A549 (cell line): ENCODE measurements around the gene WDR17. TPM values are rescaled to one million over a fixed set of nuclear protein-coding genes. Genes with fewer than 3 reads are reported as not detected.

Experiments
- ATAC-seq, 2 experiments: fragments of 200-7000 bp in 1 of 2; fragments of >200 bp in 1 of 2; cut with Nextera tagmentation in 1 of 2; cut with Tn5 transposase in 1 of 2; 3 replicates each; pipeline versions ENCODE4 v1.8.0 to v1.9.1; 2018 to 2020; ENCODE audit warnings: mild to moderate bottlenecking in 1 of 2, moderate library complexity in 1 of 2
- CTCF ChIA-PET: fragments of 300-600 bp; sonication (Branson Sonifier 250); formaldehyde crosslinking; extraction: SDS; loops from one replicate; lab custom pipeline; 2021; ENCODE audit warnings: antibody characterized with exemption, inconsistent platforms; lab: Yijun Ruan, JAX
- POLR2A ChIA-PET: fragments of 350-600 bp; formaldehyde crosslinking; extraction: SDS; loops from one replicate; lab custom pipeline; 2021; ENCODE audit warnings: antibody characterized with exemption, inconsistent platforms; lab: Yijun Ruan, JAX
- DNase-seq, 2 experiments: peaks; one replicate each; pipeline versions ENCODE4 v3.0.0 to v3.0.0-alpha.2; 2011 to 2016; ENCODE audit warnings: low read depth in 1 of 2, low spot score in 1 of 2
- FAIRE-seq: peaks from 2 replicates; lab custom pipeline; 2011; peaks lifted over from hg19 to GRCh38; lab: Jason Lieb, UNC
- H3K27ac ChIP-seq, 2 experiments: fragments of >200 bp; sonication (Bioruptor Twin); formaldehyde crosslinking; 3 replicates each; pipeline ENCODE4 v1.5.1; 2016 to 2017
- H3K4me1 ChIP-seq: fragments of >200 bp; sonication (Bioruptor Twin); formaldehyde crosslinking; 3 replicates; pipeline ENCODE4 v1.6.1; 2016
- H3K4me2 ChIP-seq: fragments of >200 bp; sonication (Bioruptor Twin); formaldehyde crosslinking; 3 replicates; pipeline ENCODE4 v1.6.1; 2016
- H3K4me3 ChIP-seq: fragments of >200 bp; sonication (Bioruptor Twin); formaldehyde crosslinking; 3 replicates; pipeline ENCODE4 v1.5.1; 2016
- H3K9me3 ChIP-seq: fragments of >200 bp; sonication (Bioruptor Twin); formaldehyde crosslinking; 3 replicates; pipeline ENCODE4 v1.6.1; 2016
- CBX2 ChIP-seq: fragments of 200-600 bp; sonication (generic); IDR thresholded peaks from 2 replicates; pipeline ENCODE4 v1.6.1; 2016; ENCODE audit warnings: low read depth, mild to moderate bottlenecking, borderline replicate concordance
- CBX8 ChIP-seq: fragments of 200-600 bp; sonication (generic); IDR thresholded peaks from 2 replicates; pipeline ENCODE4 v1.6.1; 2016
- CEBPB ChIP-seq, 2 experiments: fragments of >200 bp in 1 of 2; sonication (Bioruptor Twin) in 1 of 2; formaldehyde crosslinking in 1 of 2; IDR thresholded peaks; 2 replicates each; pipeline ENCODE4 v1.6.1; 2012 to 2016
- EHMT2 ChIP-seq: fragments of 200-600 bp; sonication (generic); IDR thresholded peaks from 2 replicates; pipeline ENCODE4 v1.6.1; 2016; ENCODE audit warnings: antibody characterized with exemption, low read depth, mild to moderate bottlenecking, moderate library complexity
- ESRRA ChIP-seq: fragments of 150-350 bp; IDR thresholded peaks from 2 replicates; pipeline ENCODE4 v1.6.1; 2014; ENCODE audit warnings: mild to moderate bottlenecking, low read length, borderline replicate concordance
- FOSB ChIP-seq: fragments of 250-450 bp; sonication (Bioruptor Pico); IDR thresholded peaks from 2 replicates; pipeline ENCODE4 v1.5.0; 2020; ENCODE audit warnings: mild to moderate bottlenecking, moderate library complexity
- HOXA7 ChIP-seq: fragments of 250-450 bp; sonication (Bioruptor Pico); IDR thresholded peaks from 2 replicates; pipeline ENCODE4 v1.5.0; 2020; ENCODE audit warnings: mild to moderate bottlenecking, moderate library complexity
- HOXB13 ChIP-seq: fragments of 250-450 bp; sonication (Bioruptor Pico); IDR thresholded peaks from 2 replicates; pipeline ENCODE4 v1.5.0; 2020; ENCODE audit warnings: low read depth, mild to moderate bottlenecking, moderate library complexity
- HOXB5 ChIP-seq: fragments of 250-450 bp; sonication (Bioruptor Pico); IDR thresholded peaks from 2 replicates; pipeline ENCODE4 v1.5.0; 2020; ENCODE audit warnings: mild to moderate bottlenecking, moderate library complexity
- JUN ChIP-seq, 2 experiments: fragments of >200 bp; sonication (Bioruptor Twin); formaldehyde crosslinking; IDR thresholded peaks; 2 replicates in 1 of 2; 3 replicates in 1 of 2; pipeline ENCODE4 v1.6.1; 2016 to 2017
- KDM1A ChIP-seq: fragments of 200-600 bp; sonication (generic); IDR thresholded peaks from 2 replicates; pipeline ENCODE4 v1.6.1; 2016; ENCODE audit warnings: low read depth, mild to moderate bottlenecking
- MYC ChIP-seq: IDR thresholded peaks from 2 replicates; pipeline ENCODE4 v1.6.1; 2012; ENCODE audit warnings: mild to moderate bottlenecking, inconsistent platforms, low read length, improper control_type of control experiment, borderline replicate concordance
- NPAS2 ChIP-seq: fragments of 250-450 bp; sonication (Bioruptor Pico); IDR thresholded peaks from 2 replicates; pipeline ENCODE4 v1.8.0; 2022; ENCODE audit warnings: mild to moderate bottlenecking, moderate library complexity, borderline replicate concordance
- RAD21 ChIP-seq, 2 experiments: fragments of >200 bp in 1 of 2; sonication (Bioruptor Twin) in 1 of 2; formaldehyde crosslinking in 1 of 2; IDR thresholded peaks in 1 of 2; conservative IDR thresholded peaks in 1 of 2; 2 replicates in 1 of 2; 3 replicates in 1 of 2; pipeline ENCODE4 v1.6.1; 2012 to 2018; ENCODE audit warnings: inconsistent platforms in 1 of 2
- RARB ChIP-seq: fragments of 250-450 bp; sonication (Bioruptor Pico); IDR thresholded peaks from 2 replicates; pipeline ENCODE4 v1.8.0; 2021; ENCODE audit warnings: mild to moderate bottlenecking, moderate library complexity
- RNF2 ChIP-seq: fragments of 200-600 bp; sonication (generic); IDR thresholded peaks from 2 replicates; pipeline ENCODE4 v1.6.1; 2016; ENCODE audit warnings: low read depth, mild to moderate bottlenecking, antibody characterized with exemption, moderate library complexity, borderline replicate concordance
- SMC3 ChIP-seq: fragments of >200 bp; sonication (Bioruptor Twin); formaldehyde crosslinking; IDR thresholded peaks from 3 replicates; pipeline ENCODE4 v1.6.1; 2018; ENCODE audit warnings: inconsistent platforms
- TFCP2L1 ChIP-seq: fragments of 250-450 bp; sonication (Bioruptor Pico); IDR thresholded peaks from 2 replicates; pipeline ENCODE4 v1.5.0; 2021; ENCODE audit warnings: mild to moderate bottlenecking
- WGBS: methylation state at CpG from one replicate; pipeline ENCODE4 v1.1.6; 2017; ENCODE audit errors: missing lambda C conversion rate; 5-methylcytosine and 5-hydroxymethylcytosine counted together
- polyA plus RNA-seq, 4 experiments: library from polyadenylated mRNA; depleted of rRNA in 3 of 4; stranded (reverse); fragments of >200 nt; fragmentation: RNase III in 1 of 4; extraction: RNeasy Plus Mini Kit Qiagen cat#74134 plus additional on column Dnase treatment in 1 of 4; gene quantifications; 2 replicates in 3 of 4; 3 replicates in 1 of 4; pipeline ENCODE4 v1.2.3, GENCODE V29; 2011 to 2017
- TF ChIP-seq, protein P1 (sequence below): fragments of >200 bp; sonication (Bioruptor Twin); formaldehyde crosslinking; IDR thresholded peaks from 3 replicates; pipeline ENCODE4 v1.5.1; 2016
- TF ChIP-seq, protein P2 (sequence below): fragments of 250-450 bp; sonication (Bioruptor Pico); IDR thresholded peaks from 2 replicates; pipeline ENCODE4 v1.5.0; 2021; ENCODE audit warnings: mild to moderate bottlenecking, moderate library complexity, borderline replicate concordance
- TF ChIP-seq, protein P3 (sequence below): fragments of 150-350 bp; IDR thresholded peaks from 2 replicates; pipeline ENCODE4 v1.6.1; 2014; ENCODE audit warnings: low read depth, mild to moderate bottlenecking, low read length
- TF ChIP-seq, protein P4 (sequence below): fragments of 450-650 bp; IDR thresholded peaks from 2 replicates; pipeline ENCODE4 v1.6.1; 2014; ENCODE audit warnings: antibody characterized with exemption

Gene WDR17
- polyA plus RNA-seq, 2 of the 4 experiments (the other 2 are of a cell fraction), result 2.1 to 7.5 TPM

DNA sequence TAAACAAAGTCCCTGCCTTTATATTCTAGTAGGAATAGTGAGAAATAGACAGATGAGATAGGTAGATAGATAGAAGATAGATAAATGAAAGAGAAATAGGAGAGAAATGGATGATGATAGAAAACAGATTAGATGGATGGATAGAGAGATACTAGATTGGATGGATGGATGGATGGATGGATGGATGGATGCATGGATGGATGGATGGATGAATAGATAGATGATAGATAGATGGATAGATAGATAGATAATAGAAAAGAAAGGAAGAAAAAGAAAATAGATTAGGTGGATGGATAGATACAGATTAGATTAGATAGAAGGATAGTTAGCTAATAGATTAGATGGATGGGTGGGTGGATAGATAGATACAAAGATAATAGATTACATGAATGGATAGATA, 33.2 kb upstream of the WDR17 start:
- CTCF ChIA-PET, result no interaction called here

DNA sequence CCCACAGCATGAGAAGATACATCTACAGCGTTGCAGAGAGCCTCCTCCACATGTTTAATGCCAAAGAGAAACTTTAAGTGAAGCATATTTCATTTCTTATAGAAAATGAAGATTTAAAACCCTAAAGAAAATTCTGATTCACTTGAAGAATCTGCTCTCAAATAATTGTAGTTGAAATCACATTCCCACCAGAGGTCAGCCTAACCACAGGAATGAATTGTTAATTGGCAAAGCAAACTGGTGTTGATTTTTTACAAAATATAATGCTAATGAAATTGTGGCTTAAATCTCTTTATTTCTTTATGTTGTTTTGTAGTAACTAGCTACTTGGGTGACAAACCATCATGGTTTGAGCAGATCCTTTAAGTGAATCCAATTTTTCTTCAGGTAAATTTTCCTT, 31.1 kb upstream of the WDR17 start:
- ATAC-seq (no peak), FAIRE-seq (no peak), DNase-seq (peak in 1 of 2 experiments; percentile 27)
- H3K27ac ChIP-seq, result no peak overlapping the region
- no peak overlapping the region for H3K4me3 ChIP-seq
- POLR2A ChIA-PET, result no interaction called here
- WGBS, result 11% methylated on average over 1 of the region's 1 CpG
- CTCF ChIA-PET, result interaction anchor here (1.1 to 2.8 kb wide), 8 partner anchors 10 to 307 kb away, joined by 3 to 31 read pairs (median 4); partner anchors contain the start of gene WDR17
- no peak overlapping the region for H3K4me2 ChIP-seq
- no peaks in the 10 kb centered on the region for H3K9me3 ChIP-seq
- H3K4me1 ChIP-seq, result no peaks in the 10 kb centered on the region
- TF ChIP-seq KDM1A (no peak), SMC3 (peak; percentile 65), RAD21 (conservative IDR thresholded peaks at IDR 0.05 in 1 of 2, IDR thresholded peaks at IDR 0.05 in 1 of 2) (peak; percentile 64 to 76), HOXB13 (CRISPR knock-in tag) (no peak), JUN (IDR thresholded peaks at IDR 0.05) (no peak), MYC (no peak)
- TF ChIP-seq, protein P1, sequence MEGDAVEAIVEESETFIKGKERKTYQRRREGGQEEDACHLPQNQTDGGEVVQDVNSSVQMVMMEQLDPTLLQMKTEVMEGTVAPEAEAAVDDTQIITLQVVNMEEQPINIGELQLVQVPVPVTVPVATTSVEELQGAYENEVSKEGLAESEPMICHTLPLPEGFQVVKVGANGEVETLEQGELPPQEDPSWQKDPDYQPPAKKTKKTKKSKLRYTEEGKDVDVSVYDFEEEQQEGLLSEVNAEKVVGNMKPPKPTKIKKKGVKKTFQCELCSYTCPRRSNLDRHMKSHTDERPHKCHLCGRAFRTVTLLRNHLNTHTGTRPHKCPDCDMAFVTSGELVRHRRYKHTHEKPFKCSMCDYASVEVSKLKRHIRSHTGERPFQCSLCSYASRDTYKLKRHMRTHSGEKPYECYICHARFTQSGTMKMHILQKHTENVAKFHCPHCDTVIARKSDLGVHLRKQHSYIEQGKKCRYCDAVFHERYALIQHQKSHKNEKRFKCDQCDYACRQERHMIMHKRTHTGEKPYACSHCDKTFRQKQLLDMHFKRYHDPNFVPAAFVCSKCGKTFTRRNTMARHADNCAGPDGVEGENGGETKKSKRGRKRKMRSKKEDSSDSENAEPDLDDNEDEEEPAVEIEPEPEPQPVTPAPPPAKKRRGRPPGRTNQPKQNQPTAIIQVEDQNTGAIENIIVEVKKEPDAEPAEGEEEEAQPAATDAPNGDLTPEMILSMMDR, result peak; percentile 56

More for the DNA sequence above, 33.2 kb upstream of the WDR17 start:
- Histone ChIP-seq H3K4me2 (no peak overlapping the region), H3K4me3 (no peak overlapping the region), H3K4me1 (no peaks in the 10 kb centered on the region), H3K27ac (no peak overlapping the region), H3K9me3 (no peaks in the 10 kb centered on the region)
- TF ChIP-seq NPAS2 (CRISPR knock-in tag) (no peak), CEBPB (IDR thresholded peaks at IDR 0.05) (no peak), HOXA7 (CRISPR knock-in tag) (no peak), CBX2 (no peak), RNF2 (no peak), EHMT2 (no peak), ESRRA (no peak), CBX8 (no peak), TFCP2L1 (CRISPR knock-in tag) (no peak), RAD21 (conservative IDR thresholded peaks at IDR 0.05 in 1 of 2, IDR thresholded peaks at IDR 0.05 in 1 of 2) (no peak), HOXB5 (CRISPR knock-in tag) (no peak), RARB (CRISPR knock-in tag) (no peak), FOSB (CRISPR knock-in tag) (no peak)
- TF ChIP-seq, protein P2, sequence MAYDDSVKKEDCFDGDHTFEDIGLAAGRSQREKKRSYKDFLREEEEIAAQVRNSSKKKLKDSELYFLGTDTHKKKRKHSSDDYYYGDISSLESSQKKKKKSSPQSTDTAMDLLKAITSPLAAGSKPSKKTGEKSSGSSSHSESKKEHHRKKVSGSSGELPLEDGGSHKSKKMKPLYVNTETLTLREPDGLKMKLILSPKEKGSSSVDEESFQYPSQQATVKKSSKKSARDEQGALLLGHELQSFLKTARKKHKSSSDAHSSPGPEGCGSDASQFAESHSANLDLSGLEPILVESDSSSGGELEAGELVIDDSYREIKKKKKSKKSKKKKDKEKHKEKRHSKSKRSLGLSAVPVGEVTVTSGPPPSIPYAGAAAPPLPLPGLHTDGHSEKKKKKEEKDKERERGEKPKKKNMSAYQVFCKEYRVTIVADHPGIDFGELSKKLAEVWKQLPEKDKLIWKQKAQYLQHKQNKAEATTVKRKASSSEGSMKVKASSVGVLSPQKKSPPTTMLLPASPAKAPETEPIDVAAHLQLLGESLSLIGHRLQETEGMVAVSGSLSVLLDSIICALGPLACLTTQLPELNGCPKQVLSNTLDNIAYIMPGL (CRISPR knock-in tag), result no peak
- TF ChIP-seq, protein P1, result no peak
- TF ChIP-seq, protein P3, sequence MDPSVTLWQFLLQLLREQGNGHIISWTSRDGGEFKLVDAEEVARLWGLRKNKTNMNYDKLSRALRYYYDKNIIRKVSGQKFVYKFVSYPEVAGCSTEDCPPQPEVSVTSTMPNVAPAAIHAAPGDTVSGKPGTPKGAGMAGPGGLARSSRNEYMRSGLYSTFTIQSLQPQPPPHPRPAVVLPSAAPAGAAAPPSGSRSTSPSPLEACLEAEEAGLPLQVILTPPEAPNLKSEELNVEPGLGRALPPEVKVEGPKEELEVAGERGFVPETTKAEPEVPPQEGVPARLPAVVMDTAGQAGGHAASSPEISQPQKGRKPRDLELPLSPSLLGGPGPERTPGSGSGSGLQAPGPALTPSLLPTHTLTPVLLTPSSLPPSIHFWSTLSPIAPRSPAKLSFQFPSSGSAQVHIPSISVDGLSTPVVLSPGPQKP, result no peak
- TF ChIP-seq, protein P4, sequence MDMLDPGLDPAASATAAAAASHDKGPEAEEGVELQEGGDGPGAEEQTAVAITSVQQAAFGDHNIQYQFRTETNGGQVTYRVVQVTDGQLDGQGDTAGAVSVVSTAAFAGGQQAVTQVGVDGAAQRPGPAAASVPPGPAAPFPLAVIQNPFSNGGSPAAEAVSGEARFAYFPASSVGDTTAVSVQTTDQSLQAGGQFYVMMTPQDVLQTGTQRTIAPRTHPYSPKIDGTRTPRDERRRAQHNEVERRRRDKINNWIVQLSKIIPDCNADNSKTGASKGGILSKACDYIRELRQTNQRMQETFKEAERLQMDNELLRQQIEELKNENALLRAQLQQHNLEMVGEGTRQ, result no peak
- ATAC-seq, result no peak
- no peak for FAIRE-seq
- DNase-seq, result no peak
- POLR2A ChIA-PET, result no interaction called here
